Naive B cell (primary cell): Measurements from ENCODE around the gene CD300LB. TPM values are rescaled to one million over a fixed set of nuclear protein-coding genes. Genes with fewer than 3 reads are reported as not detected.
"Not testable (repeated sequence)": the region's sequence is repeated elsewhere in the genome, so short reads cannot be mapped to it uniquely, and the experiment has no call there.

Source experiments
- ATAC-seq, 2 donors: fragments of 150-1000 bp; cut with Tn5 transposase; 2 replicates each; pipeline ENCODE4 v1.10.0; 2021; ENCODE audit warnings: low read depth in 2 of 2, mild to moderate bottlenecking in 2 of 2, moderate library complexity in 2 of 2
- DNase-seq: peaks from one replicate; pipeline ENCODE4 v3.0.0; 2022
- H3K27ac Mint-ChIP-seq, 6 donors: one replicate each; pipeline ENCODE4 v1.8.0; 2020 to 2022; ENCODE audit warnings: mild to moderate bottlenecking in 6 of 6, mixed read lengths in 6 of 6, moderate library complexity in 5 of 6, inconsistent platforms in 2 of 6
- H3K27me3 Mint-ChIP-seq, 3 donors: one replicate each; pipeline ENCODE4 v1.8.0; 2021 to 2022; ENCODE audit warnings: mixed read lengths in 3 of 3, mild to moderate bottlenecking in 1 of 3
- H3K36me3 Mint-ChIP-seq, 2 donors: one replicate each; pipeline ENCODE4 v1.8.0; 2020 to 2022; ENCODE audit warnings: mixed read lengths in 2 of 2, inconsistent platforms in 1 of 2, mild to moderate bottlenecking in 1 of 2
- H3K4me1 Mint-ChIP-seq, 3 donors: one replicate each; pipeline ENCODE4 v1.8.0; 2020 to 2022; ENCODE audit warnings: mixed read lengths in 3 of 3, inconsistent platforms in 1 of 3, mild to moderate bottlenecking in 1 of 3, moderate library complexity in 1 of 3
- H3K4me3 Mint-ChIP-seq, 8 donors: one replicate each; pipeline ENCODE4 v1.8.0; 2020 to 2022; ENCODE audit warnings: mild to moderate bottlenecking in 8 of 8, mixed read lengths in 8 of 8, moderate library complexity in 8 of 8, inconsistent platforms in 2 of 8
- H3K9me3 Mint-ChIP-seq, 7 donors: one replicate each; pipeline ENCODE4 v1.8.0; 2020 to 2022; ENCODE audit warnings: mixed read lengths in 7 of 7, mild to moderate bottlenecking in 5 of 7, inconsistent platforms in 2 of 7, moderate library complexity in 1 of 7
- polyA plus RNA-seq, 6 donors: library from polyadenylated mRNA; unstranded; fragments of 300-500 nt; fragmentation: Illumina TruSeq; gene quantifications; one replicate each; pipeline ENCODE4 v1.2.3, GENCODE V29; 2021; ENCODE audit warnings: low read depth in 6 of 6

The CD300LB gene
- polyA plus RNA-seq, 6 donors from 2014 or later: 0.14 to 0.60 (median 0.24) TPM; not detected in 3

GRCh38 chr17:74493331-74493833 lies 37.9 kb downstream of the CD300LB start:
- H3K27ac Mint-ChIP-seq: peak overlapping the region in 1 of 6 donors; percentile 47
- ATAC-seq: peak in 1 of 2 donors; percentile 58
- peak; percentile 36 for DNase-seq
- H3K27me3 Mint-ChIP-seq: peaks cover 5 to 7% (median 5%) of the 10 kb centered on the region in 3 donors
- H3K4me3 Mint-ChIP-seq: no peak overlapping the region
- H3K4me1 Mint-ChIP-seq: no peaks in the 10 kb centered on the region
- no peaks in the 10 kb centered on the region for H3K36me3 Mint-ChIP-seq
- peaks cover 0 to 3% (median 0%) of the 10 kb centered on the region in 7 donors for H3K9me3 Mint-ChIP-seq

- H3K4me3 Mint-ChIP-seq: no peak overlapping the region
- peaks cover 0 to 3% (median 0%) of the 10 kb centered on the region in 7 donors for H3K9me3 Mint-ChIP-seq
- ATAC-seq (no peak), DNase-seq (no peak)
- peaks cover 0 to 5% (median 5%) of the 10 kb centered on the region in 3 donors for H3K27me3 Mint-ChIP-seq
- no peaks in the 10 kb centered on the region for H3K36me3 Mint-ChIP-seq
- H3K4me1 Mint-ChIP-seq: no peaks in the 10 kb centered on the region
- no peak overlapping the region for H3K27ac Mint-ChIP-seq
Observed at GRCh38 chr17:74491626-74492025, 39.6 kb downstream of the CD300LB start.

- H3K27me3 Mint-ChIP-seq: peaks cover 0 to 5% (median 5%) of the 10 kb centered on the region in 3 donors
- DNase-seq: no peak
Observed at GRCh38 chr17:74490716-74491115, 40.6 kb downstream of the CD300LB start.

GRCh38 chr17:74488276-74488675 lies 43.0 kb downstream of the CD300LB start:
- not testable (repeated sequence) for H3K36me3 Mint-ChIP-seq, DNase-seq, H3K27me3 Mint-ChIP-seq, H3K9me3 Mint-ChIP-seq, H3K4me3 Mint-ChIP-seq, H3K27ac Mint-ChIP-seq, H3K4me1 Mint-ChIP-seq, ATAC-seq

More at GRCh38 chr17:74490716-74491115, 40.6 kb downstream of the CD300LB start:
- H3K4me1 Mint-ChIP-seq: no peaks in the 10 kb centered on the region
- no peak for ATAC-seq
- no peak overlapping the region for H3K27ac Mint-ChIP-seq
- H3K4me3 Mint-ChIP-seq: no peak overlapping the region
- peaks cover 0 to 3% (median 0%) of the 10 kb centered on the region in 7 donors for H3K9me3 Mint-ChIP-seq
- no peaks in the 10 kb centered on the region for H3K36me3 Mint-ChIP-seq

GRCh38 chr17:74485841-74486240 lies 45.4 kb downstream of the CD300LB start:
- Mint-ChIP-seq H3K4me1 (no peaks in the 10 kb centered on the region), H3K27ac (no peak overlapping the region), H3K4me3 (no peak overlapping the region), H3K36me3 (no peaks in the 10 kb centered on the region), H3K9me3 (peaks cover 0 to 3% (median 0%) of the 10 kb centered on the region in 7 donors), H3K27me3 (no peaks in the 10 kb centered on the region)
- DNase-seq: no peak
- no peak for ATAC-seq

GRCh38 chr17:74485022-74485743 lies 46.1 kb downstream of the CD300LB start:
- no peak for ATAC-seq
- peaks cover 0 to 3% (median 0%) of the 10 kb centered on the region in 7 donors for H3K9me3 Mint-ChIP-seq
- H3K27me3 Mint-ChIP-seq: no peaks in the 10 kb centered on the region
- no peaks in the 10 kb centered on the region for H3K36me3 Mint-ChIP-seq
- H3K27ac Mint-ChIP-seq: no peak overlapping the region
- DNase-seq: no peak
- H3K4me3 Mint-ChIP-seq: no peak overlapping the region
- H3K4me1 Mint-ChIP-seq: no peaks in the 10 kb centered on the region

GRCh38 chr17:74484066-74484465 lies 47.2 kb downstream of the CD300LB start:
- ATAC-seq (no peak), DNase-seq (no peak)
- no peaks in the 10 kb centered on the region for H3K36me3 Mint-ChIP-seq
- H3K27ac Mint-ChIP-seq: no peak overlapping the region
- H3K27me3 Mint-ChIP-seq: no peaks in the 10 kb centered on the region
- H3K9me3 Mint-ChIP-seq: peaks cover 0 to under 1% (median 0%) of the 10 kb centered on the region in 7 donors
- H3K4me1 Mint-ChIP-seq: peaks cover 7 to 10% (median 7%) of the 10 kb centered on the region in 3 donors
- no peak overlapping the region for H3K4me3 Mint-ChIP-seq

- H3K4me1 Mint-ChIP-seq: peaks cover 16 to 21% (median 17%) of the 10 kb centered on the region in 3 donors
- no peak for ATAC-seq
- H3K27ac Mint-ChIP-seq: peak overlapping the region in 1 of 6 donors; percentile 41
Observed at GRCh38 chr17:74481621-74482020, 49.7 kb downstream of the CD300LB start.

GRCh38 chr17:74480290-74480689 lies 51.0 kb downstream of the CD300LB start:
- no peaks in the 10 kb centered on the region for H3K27me3 Mint-ChIP-seq

More at GRCh38 chr17:74481621-74482020, 49.7 kb downstream of the CD300LB start:
- H3K36me3 Mint-ChIP-seq: no peaks in the 10 kb centered on the region
- no peaks in the 10 kb centered on the region for H3K27me3 Mint-ChIP-seq
- H3K4me3 Mint-ChIP-seq: no peak overlapping the region
- H3K9me3 Mint-ChIP-seq: peaks cover 0 to under 1% (median 0%) of the 10 kb centered on the region in 7 donors
- no peak for DNase-seq

GRCh38 chr17:74478420-74479100 lies 52.7 kb downstream of the CD300LB start:
- Mint-ChIP-seq H3K4me1 (peaks cover 16 to 26% (median 22%) of the 10 kb centered on the region in 3 donors), H3K27me3 (no peaks in the 10 kb centered on the region), H3K27ac (peak overlapping the region in 4 of 6 donors; percentile 7 to 76 (median 30)), H3K36me3 (peaks cover 5 to 20% of the 10 kb centered on the region in 2 donors), H3K9me3 (peaks cover 4 to 20% (median 16%) of the 10 kb centered on the region in 7 donors), H3K4me3 (peak overlapping the region in 1 of 8 donors; percentile 63)
- peak; percentile 25 for DNase-seq
- ATAC-seq: peak; percentile 71 to 76

More at GRCh38 chr17:74480290-74480689, 51.0 kb downstream of the CD300LB start:
- peak overlapping the region in 1 of 8 donors; percentile 47 for H3K4me3 Mint-ChIP-seq
- H3K4me1 Mint-ChIP-seq: peaks cover 16 to 21% (median 17%) of the 10 kb centered on the region in 3 donors
- no peak for ATAC-seq
- no peak for DNase-seq
- peaks cover 4 to 6% of the 10 kb centered on the region in 2 donors for H3K36me3 Mint-ChIP-seq
- H3K27ac Mint-ChIP-seq: no peak overlapping the region
- peaks cover 4 to 14% (median 10%) of the 10 kb centered on the region in 7 donors for H3K9me3 Mint-ChIP-seq

GRCh38 chr17:74477411-74477810 lies 53.9 kb downstream of the CD300LB start:
- ATAC-seq (no peak), DNase-seq (no peak)
- Mint-ChIP-seq H3K4me1 (peaks cover 16 to 31% (median 22%) of the 10 kb centered on the region in 3 donors), H3K27ac (no peak overlapping the region), H3K36me3 (peaks cover 5 to 22% of the 10 kb centered on the region in 2 donors), H3K4me3 (no peak overlapping the region), H3K27me3 (no peaks in the 10 kb centered on the region), H3K9me3 (peaks cover 4 to 20% (median 16%) of the 10 kb centered on the region in 7 donors)

- Mint-ChIP-seq H3K4me3 (no peak overlapping the region), H3K9me3 (peaks cover 4 to 20% (median 16%) of the 10 kb centered on the region in 7 donors), H3K36me3 (peaks cover 5 to 26% of the 10 kb centered on the region in 2 donors), H3K27me3 (peaks cover 2 to 5% (median 3%) of the 10 kb centered on the region in 3 donors), H3K4me1 (peaks cover 16 to 31% (median 22%) of the 10 kb centered on the region in 3 donors), H3K27ac (no peak overlapping the region)
- no peak for ATAC-seq
- no peak for DNase-seq
Observed at GRCh38 chr17:74475189-74475588, 56.1 kb downstream of the CD300LB start.

- no peak for DNase-seq
- H3K4me1 Mint-ChIP-seq: peaks cover 10 to 22% (median 19%) of the 10 kb centered on the region in 3 donors
- H3K4me3 Mint-ChIP-seq: no peak overlapping the region
- peak overlapping the region in 1 of 6 donors; percentile 33 for H3K27ac Mint-ChIP-seq
- peaks cover 3 to 8% (median 5%) of the 10 kb centered on the region in 3 donors for H3K27me3 Mint-ChIP-seq
- H3K9me3 Mint-ChIP-seq: peaks cover 4 to 20% (median 16%) of the 10 kb centered on the region in 7 donors
- H3K36me3 Mint-ChIP-seq: peaks cover 5 to 30% of the 10 kb centered on the region in 2 donors
- no peak for ATAC-seq
Observed at GRCh38 chr17:74474043-74474792, 57.1 kb downstream of the CD300LB start.
